ENCODE measurements around the gene ANKRD60. TPM values are rescaled to one million over a fixed set of nuclear protein-coding genes. Genes with fewer than 3 reads are reported as not detected.

ANKRD60 gene
- polyA plus RNA-seq, 5 donors, result not detected

GRCh38 chr20:58194175-58194791, 34.2 kb downstream of the ANKRD60 start:
- no peak for DNase-seq

GRCh38 chr20:58192567-58192966, 35.9 kb downstream of the ANKRD60 start:
- no peak for DNase-seq

- DNase-seq, result no peak
Observed at GRCh38 chr20:58192065-58192464, 36.4 kb downstream of the ANKRD60 start.

GRCh38 chr20:58188527-58188926, 39.9 kb downstream of the ANKRD60 start:
- no peak for DNase-seq

- DNase-seq, result no peak
Observed at GRCh38 chr20:58184984-58185383, 43.5 kb downstream of the ANKRD60 start.

GRCh38 chr20:58184063-58184462, 44.4 kb downstream of the ANKRD60 start:
- DNase-seq, result no peak

GRCh38 chr20:58182521-58183140, 45.8 kb downstream of the ANKRD60 start:
- no peak for DNase-seq

GRCh38 chr20:58179432-58180099, 48.9 kb downstream of the ANKRD60 start:
- peak; percentile 58 to 67 for DNase-seq

- DNase-seq, result no peak
Observed at GRCh38 chr20:58179083-58179431, 49.4 kb downstream of the ANKRD60 start.

- DNase-seq, result no peak
Observed at GRCh38 chr20:58177799-58178198, 50.7 kb downstream of the ANKRD60 start.

- DNase-seq, result no peak
Observed at GRCh38 chr20:58175836-58176235, 52.6 kb downstream of the ANKRD60 start.

GRCh38 chr20:58175425-58175824, 53.0 kb downstream of the ANKRD60 start:
- DNase-seq, result no peak

- peak in 1 of 2 donors; percentile 12 for DNase-seq
Observed at GRCh38 chr20:58174708-58175280, 53.7 kb downstream of the ANKRD60 start.

- peak in 1 of 2 donors; percentile 17 for DNase-seq
Observed at GRCh38 chr20:58173930-58174707, 54.3 kb downstream of the ANKRD60 start.

GRCh38 chr20:58173091-58173490, 55.4 kb downstream of the ANKRD60 start:
- DNase-seq, result no peak

GRCh38 chr20:58171796-58172425, 56.5 kb downstream of the ANKRD60 start:
- DNase-seq, result no peak

- no peak for DNase-seq
Observed at GRCh38 chr20:58169450-58169849, 59.0 kb downstream of the ANKRD60 start.

- DNase-seq, result no peak
Observed at GRCh38 chr20:58168843-58169242, 59.6 kb downstream of the ANKRD60 start.

- no peak for DNase-seq
Observed at GRCh38 chr20:58167759-58168158, 60.7 kb downstream of the ANKRD60 start.

Data from right lung (tissue), 5 donors.